NCI-H1417 (cell line): Measurements from ENCODE around the gene BCL6.

ENCODE experiments used
- DNase-seq, 3 experiments: peaks; one replicate each; lab custom pipeline; 2025; lab: John Stamatoyannopoulos, UW

The BCL6 gene

DNA sequence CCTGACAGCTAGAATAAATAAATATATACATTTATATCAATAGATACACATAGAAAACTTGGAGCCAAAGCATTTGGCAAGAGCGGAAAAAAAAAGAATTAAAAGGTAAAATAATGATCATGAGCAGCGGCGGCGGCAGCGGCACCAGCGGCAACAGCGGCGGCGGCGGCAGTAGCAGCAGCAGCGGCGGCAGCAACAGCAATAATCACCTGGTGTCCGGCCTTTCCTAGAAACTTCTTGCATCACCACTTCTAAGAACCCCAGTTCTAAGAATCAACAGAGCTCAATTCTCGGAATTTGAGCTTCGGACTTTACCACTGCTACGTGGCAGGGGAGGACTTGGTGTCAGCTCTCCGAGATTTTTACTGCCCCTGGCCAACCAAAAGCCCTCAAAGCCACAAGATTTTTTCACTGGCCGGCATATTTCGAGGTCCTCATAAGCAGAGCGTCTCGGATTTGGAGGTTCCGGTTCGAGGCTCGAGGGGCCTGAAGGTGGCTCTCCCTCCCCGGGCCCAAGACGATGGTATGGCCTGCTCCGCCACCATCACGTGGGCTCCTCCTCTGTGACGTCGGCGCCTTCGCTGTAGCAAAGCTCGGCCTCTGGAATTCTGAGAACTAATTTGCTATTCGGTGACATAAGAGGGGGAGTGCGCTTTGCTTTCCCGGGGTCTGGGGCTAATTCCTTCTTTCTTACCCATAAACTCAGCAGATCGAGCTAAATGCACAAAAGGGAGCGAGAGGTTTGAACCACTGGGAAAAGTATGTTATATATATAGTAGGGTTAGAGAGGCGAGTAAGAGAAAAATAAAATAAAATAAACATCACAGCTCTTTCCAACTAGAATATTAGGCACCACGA is at the start of gene BCL6:
TSS of gene BCL6 (minus strand) at position 268 of the 858 bp plus-strand sequence. CDS start 11,775 bp downstream, outside the sequence.
- DNase-seq = peak; percentile 97 to 98 (median 98)

DNA sequence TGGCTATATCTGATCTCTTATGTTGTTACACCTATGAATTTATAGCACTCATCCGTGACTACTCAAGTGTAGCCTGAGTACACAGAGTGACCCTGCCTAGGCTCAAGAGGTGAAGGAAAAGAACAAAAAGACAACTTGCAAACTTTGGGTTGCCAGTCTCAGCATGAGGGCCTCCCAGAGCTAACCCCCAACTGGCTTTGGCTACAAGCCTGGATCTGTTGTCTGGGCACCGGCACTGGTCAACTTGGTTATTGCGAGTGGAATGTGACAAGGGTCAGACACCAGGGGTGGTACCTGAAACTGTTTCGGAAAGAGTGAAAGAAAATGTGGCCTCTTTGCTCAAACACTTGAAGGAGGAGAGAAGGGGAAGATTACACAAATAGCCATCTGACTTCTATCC is 49.5 kb upstream of the BCL6 start:
- DNase-seq = no peak

DNA sequence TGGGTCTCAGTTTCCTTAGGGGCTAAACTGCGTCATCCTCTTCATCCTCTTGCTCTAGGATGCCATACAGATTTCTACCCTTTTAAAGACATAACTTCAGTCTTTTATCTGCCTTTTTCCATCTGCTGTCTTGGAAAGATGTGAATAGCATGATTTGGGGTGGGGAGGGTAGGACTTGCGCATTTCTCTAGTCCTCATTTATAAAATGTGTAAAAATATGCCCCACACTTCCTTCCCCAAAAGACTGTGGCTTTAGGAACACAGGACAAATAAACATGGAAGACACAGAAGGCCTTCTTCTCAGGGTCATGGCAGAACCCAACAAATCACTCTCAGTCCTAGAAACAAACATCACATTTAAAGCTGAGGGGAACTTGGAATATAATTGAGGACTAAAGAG is 48.4 kb upstream of the BCL6 start:
- no peak for DNase-seq

DNA sequence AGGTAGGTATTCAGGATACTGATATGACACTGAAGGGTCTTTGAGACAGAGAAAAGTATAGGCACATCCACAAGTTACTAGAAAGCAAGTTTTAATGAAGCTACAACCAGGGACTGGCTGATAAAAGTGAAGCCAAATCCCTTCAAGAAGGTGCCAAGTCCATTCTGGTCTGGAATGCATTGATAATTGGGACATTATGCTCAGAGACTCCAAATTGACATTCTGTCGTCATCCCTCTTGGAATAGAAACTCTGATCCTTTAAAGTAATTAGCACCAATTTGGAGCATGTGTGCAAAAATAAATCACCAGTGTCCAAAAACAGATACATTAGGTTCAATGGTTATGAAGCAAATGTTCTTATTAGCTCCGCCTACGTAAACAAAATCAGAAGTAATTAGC is 47.3 kb upstream of the BCL6 start:
- no peak for DNase-seq

DNA sequence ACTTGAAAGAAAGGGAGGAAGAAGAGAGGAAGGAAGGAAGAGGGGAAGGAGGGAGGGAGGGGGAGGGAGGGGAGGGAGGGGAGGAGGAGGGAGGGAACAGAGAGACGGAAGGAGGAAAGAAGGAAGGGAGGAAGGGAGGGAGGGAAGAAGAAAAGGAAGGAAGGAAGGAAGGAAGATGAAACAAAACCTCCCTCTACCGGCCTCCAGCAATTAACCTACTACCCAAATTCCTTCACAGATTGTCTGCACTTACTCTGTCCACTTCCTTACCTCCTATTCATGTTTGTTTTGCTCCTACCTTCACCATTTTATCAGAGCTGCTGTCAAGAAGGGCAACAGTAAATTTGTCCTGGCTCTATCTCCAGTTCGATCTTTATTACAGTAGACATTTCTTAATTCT is 44.6 kb upstream of the BCL6 start:
- no peak for DNase-seq

DNA sequence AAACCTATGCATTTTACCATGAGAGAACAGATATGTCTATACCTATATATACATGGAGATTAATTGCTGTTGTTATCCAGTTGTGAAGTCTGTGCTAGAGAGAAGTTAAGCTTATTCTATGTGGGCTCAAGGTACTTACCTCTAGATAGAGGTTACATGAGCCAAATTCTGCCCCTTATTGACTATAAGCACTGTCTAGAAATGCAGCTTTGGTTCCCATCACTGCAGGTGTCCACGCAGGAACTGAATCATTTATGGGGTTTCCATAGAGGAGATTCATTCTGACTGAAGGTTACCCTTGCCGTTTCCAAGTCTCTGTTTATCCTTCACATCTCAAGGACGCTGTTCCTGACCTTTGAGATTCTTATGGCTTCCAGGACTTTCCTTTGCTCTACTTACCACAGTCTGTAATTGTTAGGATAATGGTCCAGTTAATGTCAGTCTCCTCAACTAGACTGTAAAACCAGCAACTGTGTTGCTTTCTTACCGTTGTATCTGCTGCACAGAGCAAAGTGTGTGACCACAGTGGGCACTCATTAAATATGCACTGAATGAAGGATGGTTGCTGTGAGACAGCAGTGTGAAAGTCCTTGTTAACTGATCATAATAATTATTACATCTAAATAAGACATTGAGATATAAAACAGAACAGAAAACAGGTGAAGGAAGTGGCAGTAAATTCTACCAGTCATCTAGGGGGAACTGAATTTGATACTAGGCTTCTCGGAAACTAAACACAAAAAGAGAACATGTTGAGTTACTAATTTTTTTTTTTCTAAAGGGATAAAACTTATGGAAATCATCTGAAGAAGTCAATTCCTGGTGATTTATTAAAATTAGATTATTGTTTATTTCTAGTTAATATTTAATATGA is 44.0 kb upstream of the BCL6 start:
- DNase-seq = no peak

DNA sequence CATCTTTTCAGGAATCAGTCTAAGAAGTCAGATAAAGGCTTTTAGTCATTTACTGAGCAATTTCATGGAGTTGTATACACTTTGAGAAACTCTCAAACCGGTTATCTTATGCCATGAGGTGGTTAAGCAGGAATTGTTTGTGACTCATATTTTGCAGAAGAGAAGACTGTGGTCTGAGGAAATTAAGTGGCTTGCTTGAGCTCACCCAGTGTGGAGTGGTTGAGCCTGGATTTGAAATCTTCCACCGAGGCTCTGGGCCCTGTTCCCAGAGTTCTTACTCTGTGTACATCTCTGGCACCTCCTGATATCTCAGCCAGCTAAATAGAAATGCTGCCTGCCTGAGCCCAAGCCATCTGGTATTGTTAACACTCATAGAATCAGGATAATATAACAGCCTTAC is 37.8 kb upstream of the BCL6 start:
- no peak for DNase-seq

DNA sequence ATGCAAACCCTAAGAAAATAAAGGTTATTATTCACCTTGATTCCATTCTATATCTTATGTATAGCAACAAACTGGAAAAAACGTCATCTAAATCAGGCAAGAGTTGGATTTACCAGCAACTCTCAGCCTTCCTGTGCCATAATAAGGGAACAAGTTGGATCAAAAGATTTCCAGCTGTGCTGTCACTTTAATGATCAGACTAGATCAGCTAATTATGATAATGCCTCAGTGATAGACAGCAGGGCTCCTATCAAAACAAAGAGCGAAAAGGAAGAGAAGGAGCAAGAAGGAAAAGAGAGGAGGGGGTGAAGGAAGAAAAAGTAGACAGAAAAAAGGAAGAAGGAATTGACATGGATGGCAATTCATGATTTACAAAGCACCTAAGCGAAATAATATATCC is 36.7 kb upstream of the BCL6 start:
- peak in 2 of 3 experiments; percentile 16 to 67 for DNase-seq

DNA sequence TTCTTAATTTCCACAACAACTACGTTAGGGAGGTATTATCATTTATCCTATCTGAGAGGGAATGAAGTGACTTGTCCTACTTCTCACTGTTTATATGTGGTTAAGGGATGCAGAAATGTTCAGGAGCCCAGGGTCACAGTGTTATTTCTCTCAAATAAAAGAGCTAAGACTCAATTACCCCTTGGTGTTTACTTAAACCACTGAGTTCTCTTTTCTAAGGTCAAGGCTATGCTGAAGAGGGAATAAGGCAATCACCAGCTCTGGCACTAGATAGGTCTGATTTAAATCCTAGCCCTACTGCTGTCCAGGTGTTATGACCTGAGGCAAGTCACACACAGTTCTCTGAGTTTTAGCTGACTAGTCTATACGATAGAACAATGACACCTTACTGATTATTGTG is 35.7 kb upstream of the BCL6 start:
- peak in 1 of 3 experiments; percentile 32 for DNase-seq

DNA sequence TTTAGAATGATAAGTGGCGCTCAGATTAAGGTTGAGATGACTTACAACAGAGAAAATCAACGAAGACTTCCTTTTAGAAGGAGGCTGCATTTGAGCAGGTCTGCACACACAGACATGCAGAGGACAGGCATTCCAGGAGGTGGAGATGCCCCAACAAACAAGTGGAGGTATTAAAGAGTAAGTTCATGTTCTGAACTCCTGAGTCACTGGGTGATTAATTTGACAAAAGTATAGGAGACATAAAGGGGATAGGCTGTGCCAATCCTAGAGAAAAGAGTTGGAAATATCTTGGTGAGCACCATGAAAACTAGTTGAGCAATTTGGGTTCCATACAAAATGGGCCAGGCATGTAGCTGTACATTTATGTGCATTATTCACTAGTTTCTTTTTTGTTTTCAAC is 33.5 kb upstream of the BCL6 start:
- no peak for DNase-seq

DNA sequence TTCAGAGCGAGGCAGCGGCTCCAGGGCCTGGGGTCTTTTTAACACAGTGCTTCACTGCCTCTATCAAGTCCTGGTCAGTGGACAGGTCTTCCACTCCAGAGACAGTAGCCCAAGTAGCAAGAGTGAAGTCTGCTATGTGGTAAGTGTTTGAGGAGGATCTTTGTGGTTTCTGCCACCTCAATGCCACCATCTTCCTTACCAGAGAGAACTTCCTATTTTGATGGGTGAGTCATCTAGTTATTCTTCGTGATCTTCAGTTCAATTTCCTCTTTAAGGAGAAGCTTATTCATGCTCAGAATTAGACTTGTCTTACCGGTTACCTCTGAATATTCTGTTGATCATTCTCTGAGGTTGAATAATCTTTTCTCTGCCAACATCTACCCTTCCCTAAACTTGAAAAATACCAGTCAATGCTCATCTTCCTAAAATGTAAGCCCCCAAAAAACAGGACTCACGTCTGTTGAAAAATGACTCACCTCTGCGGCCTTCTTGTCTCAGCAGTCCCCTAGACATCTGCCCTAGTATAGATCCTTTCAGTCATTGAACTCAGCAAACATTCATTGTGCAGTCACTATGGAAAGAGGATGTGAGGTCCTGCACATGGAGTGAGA is 32.2 kb upstream of the BCL6 start:
- DNase-seq = no peak

DNA sequence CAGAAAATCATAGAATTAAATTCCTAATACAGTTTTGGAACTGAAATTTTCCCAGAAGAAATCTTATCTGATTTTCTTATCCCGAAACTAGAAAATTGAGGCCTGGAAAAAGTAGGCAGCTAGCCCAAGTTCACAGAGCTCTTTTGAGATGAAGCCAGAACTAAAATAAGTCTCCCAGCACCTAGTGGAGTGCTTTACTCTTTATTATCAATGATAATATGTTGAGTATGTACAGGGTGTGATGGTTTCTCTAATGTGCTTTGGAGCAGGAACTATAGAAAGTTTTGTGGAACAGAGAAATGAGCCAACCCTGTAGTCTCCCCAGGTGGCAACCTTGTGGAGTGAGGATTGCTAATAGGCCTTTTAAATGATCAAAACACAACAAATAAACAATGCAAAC is 30.3 kb upstream of the BCL6 start:
- DNase-seq = no peak

DNA sequence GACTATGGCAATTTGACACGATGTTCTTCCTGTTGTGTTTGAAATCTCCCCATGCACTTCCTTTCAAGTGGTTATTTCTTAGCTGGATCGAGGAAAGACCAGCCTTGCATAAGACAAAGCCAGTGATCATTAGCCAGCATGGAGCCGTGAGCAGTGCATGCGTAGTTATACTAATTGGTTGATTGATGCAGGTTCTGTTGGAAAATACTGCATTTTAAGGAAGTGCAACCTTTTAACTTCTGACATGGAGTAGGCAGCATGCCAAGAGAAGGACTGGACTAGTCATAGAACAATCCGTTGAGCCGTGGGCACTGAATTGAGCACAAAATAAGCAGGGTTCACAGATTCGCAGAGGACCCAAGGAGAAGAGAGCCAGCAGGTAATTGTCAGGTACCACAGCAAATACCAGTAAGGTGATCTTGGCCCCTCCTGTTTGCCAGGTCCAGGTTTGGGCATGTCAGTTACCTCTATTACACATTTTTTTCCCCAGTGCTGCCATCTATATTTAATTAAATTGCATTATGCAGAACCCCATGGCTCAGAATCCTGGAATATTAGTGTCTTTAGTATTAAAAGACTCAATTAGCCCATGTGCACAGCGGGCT is 29.0 kb upstream of the BCL6 start:
- peak in 1 of 3 experiments; percentile 42 for DNase-seq

DNA sequence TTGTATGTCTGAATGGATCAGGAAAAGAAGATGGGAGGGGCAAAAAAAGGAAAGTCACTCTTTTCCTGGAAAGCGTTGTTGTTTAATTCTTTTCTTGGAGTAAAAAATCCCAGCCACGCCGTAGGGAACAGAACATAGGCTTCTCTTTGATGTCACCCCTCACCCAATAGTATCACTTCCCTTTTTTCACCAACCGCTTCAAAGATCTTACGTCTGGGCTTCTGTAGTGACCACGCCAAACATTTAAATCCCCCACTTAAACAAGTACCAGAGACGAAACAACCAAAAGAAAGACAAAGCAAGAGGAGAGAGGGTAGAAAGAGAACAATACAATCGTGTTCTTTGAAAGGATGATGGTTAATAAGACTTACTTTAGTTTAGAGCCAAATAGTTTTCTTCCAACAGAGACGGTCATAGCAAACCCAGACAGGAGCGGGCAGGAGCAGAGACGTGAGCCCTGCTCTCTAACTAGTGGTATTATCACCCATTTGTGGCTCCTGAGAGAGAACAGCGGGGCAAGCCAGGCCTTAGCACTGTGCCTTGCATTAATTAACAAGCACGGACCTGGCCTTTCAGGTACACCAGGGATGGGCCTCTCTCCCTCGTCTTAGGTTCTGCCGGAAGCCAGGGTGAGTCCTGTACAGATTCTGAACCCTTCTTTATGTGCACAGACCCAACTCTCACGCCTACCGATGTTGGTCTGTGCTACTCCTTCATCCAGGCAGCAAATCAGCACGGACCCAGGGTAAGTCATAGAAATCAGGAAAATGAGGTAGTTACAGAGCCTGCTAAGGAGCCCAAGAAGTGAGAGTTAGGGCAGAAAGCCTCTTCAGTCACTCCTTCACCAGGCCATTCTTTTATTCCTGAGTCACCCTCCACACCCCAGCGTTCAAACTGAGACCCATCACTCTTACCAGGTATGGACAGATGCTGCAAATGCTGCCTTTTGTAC is 28.2 kb upstream of the BCL6 start:
- DNase-seq = no peak

DNA sequence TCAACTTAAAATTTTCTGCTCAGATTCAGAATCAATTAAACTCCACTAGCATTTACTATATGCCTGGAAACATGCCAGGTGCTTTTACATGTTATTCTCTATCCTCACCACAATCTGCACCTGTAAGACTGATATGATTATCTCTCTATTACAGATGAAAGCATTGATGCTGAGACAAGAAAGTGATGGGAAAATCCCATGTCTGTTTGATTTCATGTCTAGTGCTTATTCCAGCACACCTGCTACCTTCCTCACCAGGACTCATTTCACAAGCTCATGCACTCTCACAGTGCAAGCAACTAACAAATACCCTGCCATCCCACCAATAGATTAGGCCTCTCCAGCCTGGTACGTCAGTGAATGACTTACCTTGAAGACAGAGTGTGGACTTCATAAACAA is 25.0 kb upstream of the BCL6 start:
- DNase-seq = peak in 1 of 3 experiments; percentile 32

DNA sequence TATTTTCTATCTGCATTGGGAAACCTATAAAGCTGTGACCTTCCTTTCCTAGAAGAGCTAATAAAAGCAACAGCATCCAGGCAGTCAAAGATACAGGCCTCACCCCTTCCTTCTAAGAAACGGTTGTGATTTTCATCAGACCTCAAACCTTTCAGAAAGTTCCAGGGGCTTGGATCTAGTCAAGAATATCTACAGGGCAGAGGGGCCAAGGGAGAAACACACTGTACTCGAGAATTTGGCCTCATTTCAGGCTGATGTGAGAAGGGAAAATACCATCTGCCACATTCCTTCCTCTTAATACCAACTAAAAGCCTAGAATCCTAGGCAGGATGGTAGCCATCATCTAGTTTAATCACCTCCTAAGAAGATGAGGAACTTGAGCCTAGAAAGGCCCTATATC is 24.5 kb upstream of the BCL6 start:
- no peak for DNase-seq

DNA sequence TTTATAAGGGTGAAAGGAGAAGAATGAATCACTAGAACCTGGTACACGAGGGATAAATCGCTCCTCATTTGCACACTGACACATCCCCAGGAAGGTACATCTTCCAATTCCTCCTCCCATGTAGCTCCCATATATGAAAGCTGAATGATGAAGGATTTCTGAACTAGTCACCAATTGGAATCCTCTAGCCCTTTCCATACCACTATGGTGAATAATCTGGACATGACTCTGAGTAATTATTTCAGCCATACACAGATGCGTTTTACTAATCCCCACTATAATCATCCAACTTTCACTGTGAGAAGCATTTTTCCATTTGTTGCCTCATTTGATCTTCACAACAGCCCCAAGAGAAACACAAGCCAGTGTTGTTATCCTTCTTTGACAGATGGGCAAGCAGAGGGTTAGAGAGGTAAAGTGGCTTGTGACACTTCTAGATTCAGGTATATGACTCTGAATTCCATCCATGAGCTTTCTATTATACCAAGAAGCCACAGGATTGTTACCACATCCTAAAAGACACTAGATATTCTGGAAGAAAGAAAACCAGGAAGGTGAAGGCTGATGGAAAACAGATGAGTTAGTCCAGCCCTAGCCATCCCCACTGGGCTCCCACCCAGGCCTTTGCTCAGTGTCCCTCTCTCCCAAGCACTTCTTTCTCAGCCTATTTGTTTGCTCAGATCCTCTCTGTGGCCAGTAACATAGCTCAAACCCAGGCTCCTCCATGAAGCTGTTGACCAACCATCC is 22.2 kb upstream of the BCL6 start:
- DNase-seq = no peak

DNA sequence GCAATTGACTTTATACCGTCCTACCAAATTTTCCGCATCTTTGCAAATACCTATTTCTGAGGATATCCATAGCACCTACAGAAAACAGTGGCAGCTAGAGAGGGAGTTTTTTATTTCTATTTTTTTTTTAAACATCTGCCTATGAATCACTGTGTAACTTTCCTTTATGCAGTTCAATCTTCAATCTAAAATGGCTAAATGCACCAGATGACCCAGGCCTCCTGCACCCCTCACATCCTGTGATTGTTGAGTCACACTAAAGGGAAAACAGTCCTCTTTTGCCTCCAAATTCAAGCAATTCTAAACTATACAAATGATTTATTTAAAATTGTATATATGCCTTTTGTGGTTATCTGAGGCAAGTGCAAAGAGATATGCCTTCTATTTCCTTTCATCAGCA is 20.1 kb upstream of the BCL6 start:
- DNase-seq = no peak

DNA sequence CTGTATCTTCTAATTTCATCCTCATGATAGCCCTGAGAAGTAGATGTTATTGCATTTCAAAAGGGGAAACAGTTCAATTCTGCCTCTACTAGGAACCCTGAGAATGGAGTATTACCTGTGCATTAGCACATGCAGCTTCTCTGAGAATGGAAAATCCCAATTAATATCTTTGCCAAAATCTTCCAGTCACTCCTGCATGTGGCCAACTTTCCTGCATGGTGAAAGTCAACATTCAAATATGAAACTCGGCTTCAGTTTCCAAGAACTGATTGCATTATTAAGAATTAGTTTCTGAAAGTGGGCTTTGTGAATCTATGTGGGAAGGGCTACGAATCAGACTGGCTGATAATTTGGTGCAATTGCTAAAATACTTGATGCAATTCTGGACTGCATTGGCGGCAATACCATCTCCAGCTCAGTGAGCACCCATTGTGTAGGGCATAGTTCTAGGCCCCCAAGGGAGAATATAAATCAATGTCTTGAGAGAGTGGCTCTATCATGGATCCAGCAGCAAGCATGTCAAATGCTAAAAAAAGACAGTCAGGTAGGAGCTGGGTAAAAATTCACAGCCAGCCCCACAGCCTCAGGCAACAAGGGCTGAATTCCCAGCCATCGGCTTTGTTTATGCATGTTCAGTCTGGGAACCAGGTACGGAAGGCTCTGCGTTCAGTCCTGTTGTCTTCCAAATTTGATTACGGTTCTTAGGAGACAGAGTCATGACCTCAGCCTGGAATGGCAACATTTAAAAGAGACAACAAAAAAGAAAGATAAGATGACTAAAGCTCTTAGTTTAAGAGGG is 18.8 kb upstream of the BCL6 start:
- DNase-seq = peak in 1 of 3 experiments; percentile 18
